H9 (cell line): ENCODE measurements around the gene CHST15. TPM values are rescaled to one million over a fixed set of nuclear protein-coding genes. Genes with fewer than 3 reads are reported as not detected.

Source experiments
- DNase-seq: peaks from one replicate; pipeline ENCODE4 v3.0.0-alpha.2; 2017
- H2AFZ ChIP-seq: one replicate; pipeline ENCODE4 v1.6.1; 2013; ENCODE audit warnings: mild to moderate bottlenecking, low read length, control low read depth, moderate library complexity
- H2AK5ac ChIP-seq: 2 replicates; pipeline ENCODE4 v1.6.1; 2013; ENCODE audit warnings: low read length, control low read depth, mixed read lengths; ENCODE audit not compliant: insufficient read length
- H2BK120ac ChIP-seq: one replicate; pipeline ENCODE4 v1.6.1; 2013; ENCODE audit warnings: low read depth, mild to moderate bottlenecking, low read length, control low read depth, inconsistent platforms; ENCODE audit not compliant: poor library complexity, severe bottlenecking
- H2BK12ac ChIP-seq: 2 replicates; pipeline ENCODE4 v1.6.1; 2013; ENCODE audit warnings: low read length, control low read depth, mixed read lengths, low read depth; ENCODE audit not compliant: insufficient read length
- H2BK15ac ChIP-seq: 2 replicates; pipeline ENCODE4 v1.6.1; 2013; ENCODE audit warnings: low read depth, low read length, control low read depth
- H2BK20ac ChIP-seq: one replicate; pipeline ENCODE4 v1.6.1; 2013; ENCODE audit warnings: low read depth, mild to moderate bottlenecking, low read length, control low read depth, inconsistent platforms; ENCODE audit not compliant: poor library complexity, severe bottlenecking
- H2BK5ac ChIP-seq: 2 replicates; pipeline ENCODE4 v1.6.1; 2013; ENCODE audit warnings: low read length, control low read depth, mixed read lengths; ENCODE audit not compliant: insufficient read length
- H3K14ac ChIP-seq: 2 replicates; pipeline ENCODE4 v1.6.1; 2013; ENCODE audit warnings: low read length, control low read depth; ENCODE audit not compliant: insufficient read depth
- H3K18ac ChIP-seq: 2 replicates; pipeline ENCODE4 v1.6.1; 2013; ENCODE audit warnings: low read depth, mild to moderate bottlenecking, mixed read lengths, low read length, control low read depth; ENCODE audit not compliant: insufficient read length
- H3K23ac ChIP-seq: 2 replicates; pipeline ENCODE4 v1.6.1; 2013; ENCODE audit warnings: low read length, control low read depth, mixed read lengths, low read depth; ENCODE audit not compliant: insufficient read length
- H3K23me2 ChIP-seq: 2 replicates; pipeline ENCODE4 v1.6.1; 2013; ENCODE audit warnings: low read depth, mild to moderate bottlenecking, mixed read lengths, low read length, control low read depth; ENCODE audit not compliant: insufficient read length, poor library complexity, severe bottlenecking
- H3K27ac ChIP-seq: 2 replicates; pipeline ENCODE4 v1.5.1; 2013; ENCODE audit warnings: low read length, control low read depth, mixed read lengths, low read depth; ENCODE audit not compliant: insufficient read length
- H3K27me3 ChIP-seq: 2 replicates; pipeline ENCODE4 v1.6.1; 2013; ENCODE audit warnings: low read length, control low read depth, inconsistent platforms; ENCODE audit not compliant: insufficient read depth
- H3K4ac ChIP-seq: 2 replicates; pipeline ENCODE4 v1.6.1; 2013; ENCODE audit warnings: low read depth, mild to moderate bottlenecking, control low read depth, inconsistent platforms, low read length, moderate library complexity
- H3K4me1 ChIP-seq: 2 replicates; pipeline ENCODE4 v1.6.1; 2013; ENCODE audit warnings: low read length, control low read depth, inconsistent platforms; ENCODE audit not compliant: insufficient read depth
- H3K4me2 ChIP-seq: 2 replicates; pipeline ENCODE4 v1.6.1; 2013; ENCODE audit warnings: low read length, control low read depth, mixed read lengths; ENCODE audit not compliant: insufficient read length, insufficient read depth
- H3K56ac ChIP-seq: 2 replicates; pipeline ENCODE4 v1.6.1; 2013; ENCODE audit warnings: low read depth, mild to moderate bottlenecking, mixed read lengths, low read length, control low read depth; ENCODE audit not compliant: insufficient read length
- H3K79me1 ChIP-seq: 2 replicates; pipeline ENCODE4 v1.6.1; 2013; ENCODE audit warnings: low read depth, mild to moderate bottlenecking, moderate library complexity, low read length, control low read depth, inconsistent platforms; ENCODE audit not compliant: insufficient read depth, poor library complexity, severe bottlenecking
- H3K79me2 ChIP-seq: 2 replicates; pipeline ENCODE4 v1.6.1; 2013; ENCODE audit warnings: low read length, control low read depth, inconsistent platforms; ENCODE audit not compliant: insufficient read depth
- H3K9ac ChIP-seq: 2 replicates; pipeline ENCODE4 v1.6.1; 2013; ENCODE audit warnings: low read length, control low read depth, mixed read lengths; ENCODE audit not compliant: insufficient read length; ENCODE audit errors: extremely low read depth
- H3K9me3 ChIP-seq: one replicate; pipeline ENCODE4 v1.6.1; 2013; ENCODE audit warnings: low read depth, low read length, inconsistent platforms; ENCODE audit not compliant: control insufficient read depth
- H3T11ph ChIP-seq: one replicate; pipeline ENCODE4 v1.6.1; 2013; ENCODE audit warnings: mild to moderate bottlenecking, low read length, control low read depth, inconsistent platforms
- H4K20me1 ChIP-seq: one replicate; pipeline ENCODE4 v1.6.1; 2013; ENCODE audit not compliant: control insufficient read depth, insufficient read length, insufficient read depth
- H4K5ac ChIP-seq: 2 replicates; pipeline ENCODE4 v1.6.1; 2013; ENCODE audit warnings: low read depth, mild to moderate bottlenecking, mixed read lengths, low read length, control low read depth; ENCODE audit not compliant: insufficient read length
- H4K8ac ChIP-seq: replicated peaks from 2 replicates; pipeline ENCODE4 v1.6.1; 2013; ENCODE audit warnings: low read length, control low read depth, mixed read lengths, low read depth; ENCODE audit not compliant: insufficient read length
- H4K91ac ChIP-seq: 2 replicates; pipeline ENCODE4 v1.6.1; 2013; ENCODE audit warnings: low read depth, mild to moderate bottlenecking, moderate library complexity, mixed read lengths, low read length, control low read depth; ENCODE audit not compliant: insufficient read length
- H3K27ac Mint-ChIP-seq, 3 experiments: 2 replicates in 2 of 3; 3 replicates in 1 of 3; pipeline ENCODE4 v1.8.0; 2020 to 2021; ENCODE audit warnings: mixed read lengths in 3 of 3, mild to moderate bottlenecking in 1 of 3, moderate library complexity in 1 of 3
- H3K27me3 Mint-ChIP-seq: 2 replicates; pipeline ENCODE4 v1.8.0; 2021; ENCODE audit warnings: low read depth, mild to moderate bottlenecking, moderate library complexity, mixed read lengths
- H3K36me3 Mint-ChIP-seq, 3 experiments: 2 replicates in 2 of 3; 3 replicates in 1 of 3; pipeline ENCODE4 v1.8.0; 2020 to 2021; ENCODE audit warnings: low read depth in 3 of 3, mixed read lengths in 3 of 3; ENCODE audit not compliant: insufficient read depth in 1 of 3
- H3K4me1 Mint-ChIP-seq, 2 experiments: 2 replicates each; pipeline ENCODE4 v1.8.0; 2020; ENCODE audit warnings: mixed read lengths in 2 of 2
- H3K4me3 Mint-ChIP-seq, 2 experiments: 2 replicates in 1 of 2; 3 replicates in 1 of 2; pipeline ENCODE4 v1.8.0; 2020 to 2021; ENCODE audit warnings: mild to moderate bottlenecking in 2 of 2, mixed read lengths in 2 of 2, moderate library complexity in 1 of 2
- H3K9me3 Mint-ChIP-seq, 2 experiments: 2 replicates in 1 of 2; 3 replicates in 1 of 2; pipeline ENCODE4 v1.8.0; 2020; ENCODE audit warnings: mild to moderate bottlenecking in 2 of 2, mixed read lengths in 2 of 2, moderate library complexity in 1 of 2
- CTCF ChIP-seq: fragments of 200-600 bp; sonication (generic); conservative IDR thresholded peaks from 3 replicates; pipeline ENCODE4 v1.8.0; 2021; ENCODE audit warnings: antibody characterized with exemption, mild to moderate bottlenecking
- WGBS: extraction: QIAGEN DNeasy Blood & Tissue Kit; methylation state at CpG from one replicate; pipeline ENCODE4 v1.1.7; 2013; ENCODE audit warnings: missing lambda C conversion rate, low lambda C conversion rate, mixed read lengths; ENCODE audit not compliant: insufficient read length; ENCODE audit errors: extremely low coverage; 5-methylcytosine and 5-hydroxymethylcytosine counted together
- total RNA-seq: library from RNA; stranded (reverse); gene quantifications from 2 replicates; pipeline ENCODE4 v1.2.1, GENCODE V29; 2021

The CHST15 gene
- total RNA-seq, 1 experiment from 2014 or later, result 8.7 TPM

DNA sequence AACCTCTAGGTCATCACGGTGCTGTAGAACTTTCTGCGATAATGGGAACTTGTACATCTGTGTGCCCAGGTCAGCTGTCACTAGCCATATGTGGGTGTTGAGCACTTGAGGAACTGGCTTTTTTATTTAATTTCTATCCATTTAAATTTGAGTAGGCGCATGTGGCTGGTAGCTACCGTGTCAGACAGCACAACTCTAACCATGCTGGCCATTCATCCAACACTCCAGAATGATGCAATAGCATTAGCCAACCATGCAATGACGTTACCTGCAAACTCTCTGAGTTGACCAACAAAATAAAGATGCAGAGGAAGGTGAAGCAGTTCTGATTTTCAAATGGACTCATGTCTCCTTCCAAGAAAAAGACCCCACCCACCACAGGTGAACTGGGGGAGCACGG, 24.4 kb upstream of the CHST15 start:
- H3K27me3 Mint-ChIP-seq, result peaks cover 5% of the 10 kb centered on the region; the same call in 1 of the 2 replicates
- no peak overlapping the region for H3K23ac ChIP-seq
- H2BK15ac ChIP-seq, result no peak overlapping the region
- H3K79me2 ChIP-seq, result no peaks in the 10 kb centered on the region
- H3K27me3 ChIP-seq, result no peaks in the 10 kb centered on the region
- WGBS, result no CpG with 5 or more reads among the region's 6 CpGs
- no peak overlapping the region for H4K91ac ChIP-seq
- H3K27ac Mint-ChIP-seq, result no peak overlapping the region
- H3K23me2 ChIP-seq, result no peaks in the 10 kb centered on the region
- H2BK20ac ChIP-seq, result no peak overlapping the region
- H3T11ph ChIP-seq, result no peak overlapping the region
- no peak overlapping the region for H3K4me2 ChIP-seq
- H3K4ac ChIP-seq, result no peak overlapping the region
- no peaks in the 10 kb centered on the region for H3K9me3 ChIP-seq
- no peak overlapping the region for H4K5ac ChIP-seq
- H2BK12ac ChIP-seq, result no peak overlapping the region
- H3K14ac ChIP-seq, result no peak overlapping the region
- H4K8ac ChIP-seq, result no peak overlapping the region
- no peaks in the 10 kb centered on the region for H3K79me1 ChIP-seq
- no peak overlapping the region for H2AK5ac ChIP-seq
- TF ChIP-seq CTCF, result no peak
- H3K9me3 Mint-ChIP-seq, result no peaks in the 10 kb centered on the region
- H3K56ac ChIP-seq, result no peak overlapping the region
- H3K4me1 ChIP-seq, result no peaks in the 10 kb centered on the region
- H3K4me1 Mint-ChIP-seq, result peaks cover 0 to 3% of the 10 kb centered on the region in 2 experiments; a peak in 2 of 4 replicates
- H3K4me3 Mint-ChIP-seq, result no peak overlapping the region
- no peak overlapping the region for H3K9ac ChIP-seq
- H2BK5ac ChIP-seq, result no peak overlapping the region
- no peaks in the 10 kb centered on the region for H4K20me1 ChIP-seq
- DNase-seq, result no peak
- no peak overlapping the region for H3K18ac ChIP-seq
- no peak overlapping the region for H3K27ac ChIP-seq
- H2BK120ac ChIP-seq, result no peak overlapping the region
- no peaks in the 10 kb centered on the region for H3K36me3 Mint-ChIP-seq
- no peak overlapping the region for H2AFZ ChIP-seq
